ENCODE data around the gene CNTNAP2. TPM values are rescaled to one million over a fixed set of nuclear protein-coding genes. Genes with fewer than 3 reads are reported as not detected.

CNTNAP2 gene
- total and polyA plus RNA-seq, 11 donors, result 0.01 to 2.6 (median 0.31) TPM; not detected in 3

DNA sequence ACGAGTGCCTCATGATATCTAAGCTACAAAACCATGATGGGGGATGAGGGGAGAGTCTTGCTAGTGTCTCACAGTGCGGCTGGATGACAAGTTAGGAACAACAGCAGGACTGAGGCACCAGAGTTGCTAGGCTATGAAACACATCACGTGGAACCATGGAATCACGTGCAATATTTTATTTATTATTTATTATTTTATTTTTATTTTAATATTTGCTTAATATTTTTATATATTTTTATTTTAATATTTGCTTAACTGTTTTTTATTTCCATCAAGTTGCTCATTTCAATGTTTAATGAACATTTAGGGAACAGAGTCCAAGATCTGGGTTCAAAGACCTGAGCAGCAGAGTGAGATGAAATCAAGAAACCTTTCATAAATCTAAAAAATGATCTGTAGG, 614.6 kb downstream of the CNTNAP2 start:
- no peaks in the 10 kb centered on the region for H3K4me1 ChIP-seq
- H3K4me3 ChIP-seq, result no peak overlapping the region
- H3K27me3 ChIP-seq, result no peaks in the 10 kb centered on the region
- WGBS, 4 donors, result 80 to 83% (median 82%) methylated on average over 4 of the region's 4 CpGs
- H3K27ac ChIP-seq, result no peak overlapping the region
- no peaks in the 10 kb centered on the region for H3K9me3 ChIP-seq
- intact Hi-C loops (cut with DNase I), result no loop called here
- H3K36me3 ChIP-seq, result no peaks in the 10 kb centered on the region
- DNase-seq, result no peak
- ATAC-seq, result no peak
- TF ChIP-seq, protein P1, sequence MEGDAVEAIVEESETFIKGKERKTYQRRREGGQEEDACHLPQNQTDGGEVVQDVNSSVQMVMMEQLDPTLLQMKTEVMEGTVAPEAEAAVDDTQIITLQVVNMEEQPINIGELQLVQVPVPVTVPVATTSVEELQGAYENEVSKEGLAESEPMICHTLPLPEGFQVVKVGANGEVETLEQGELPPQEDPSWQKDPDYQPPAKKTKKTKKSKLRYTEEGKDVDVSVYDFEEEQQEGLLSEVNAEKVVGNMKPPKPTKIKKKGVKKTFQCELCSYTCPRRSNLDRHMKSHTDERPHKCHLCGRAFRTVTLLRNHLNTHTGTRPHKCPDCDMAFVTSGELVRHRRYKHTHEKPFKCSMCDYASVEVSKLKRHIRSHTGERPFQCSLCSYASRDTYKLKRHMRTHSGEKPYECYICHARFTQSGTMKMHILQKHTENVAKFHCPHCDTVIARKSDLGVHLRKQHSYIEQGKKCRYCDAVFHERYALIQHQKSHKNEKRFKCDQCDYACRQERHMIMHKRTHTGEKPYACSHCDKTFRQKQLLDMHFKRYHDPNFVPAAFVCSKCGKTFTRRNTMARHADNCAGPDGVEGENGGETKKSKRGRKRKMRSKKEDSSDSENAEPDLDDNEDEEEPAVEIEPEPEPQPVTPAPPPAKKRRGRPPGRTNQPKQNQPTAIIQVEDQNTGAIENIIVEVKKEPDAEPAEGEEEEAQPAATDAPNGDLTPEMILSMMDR (IDR thresholded peaks at IDR 0.05), result no peak
- TF ChIP-seq POLR2A (IDR thresholded peaks at IDR 0.05), result no peak

DNA sequence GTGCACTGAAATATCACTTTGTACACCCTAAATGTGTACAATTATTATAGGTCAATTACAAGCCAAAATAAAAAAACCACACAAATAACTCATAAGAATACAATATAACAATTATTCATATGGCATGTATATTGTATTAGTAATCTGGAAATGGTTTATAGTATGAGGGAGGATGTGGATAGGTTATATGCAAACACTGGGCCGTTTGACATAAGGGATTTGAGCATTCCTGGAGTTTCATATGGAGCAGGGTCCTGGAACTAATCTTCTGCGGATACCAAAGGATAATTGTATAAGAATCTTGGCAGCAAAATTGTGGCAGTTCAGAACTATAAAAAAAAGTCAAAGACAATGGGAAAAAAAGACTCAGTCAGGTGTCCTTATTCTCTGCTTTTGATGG, 619.4 kb downstream of the CNTNAP2 start:
- ATAC-seq (no peak), DNase-seq (no peak)
- intact Hi-C loops (cut with DNase I), result no loop called here

DNA sequence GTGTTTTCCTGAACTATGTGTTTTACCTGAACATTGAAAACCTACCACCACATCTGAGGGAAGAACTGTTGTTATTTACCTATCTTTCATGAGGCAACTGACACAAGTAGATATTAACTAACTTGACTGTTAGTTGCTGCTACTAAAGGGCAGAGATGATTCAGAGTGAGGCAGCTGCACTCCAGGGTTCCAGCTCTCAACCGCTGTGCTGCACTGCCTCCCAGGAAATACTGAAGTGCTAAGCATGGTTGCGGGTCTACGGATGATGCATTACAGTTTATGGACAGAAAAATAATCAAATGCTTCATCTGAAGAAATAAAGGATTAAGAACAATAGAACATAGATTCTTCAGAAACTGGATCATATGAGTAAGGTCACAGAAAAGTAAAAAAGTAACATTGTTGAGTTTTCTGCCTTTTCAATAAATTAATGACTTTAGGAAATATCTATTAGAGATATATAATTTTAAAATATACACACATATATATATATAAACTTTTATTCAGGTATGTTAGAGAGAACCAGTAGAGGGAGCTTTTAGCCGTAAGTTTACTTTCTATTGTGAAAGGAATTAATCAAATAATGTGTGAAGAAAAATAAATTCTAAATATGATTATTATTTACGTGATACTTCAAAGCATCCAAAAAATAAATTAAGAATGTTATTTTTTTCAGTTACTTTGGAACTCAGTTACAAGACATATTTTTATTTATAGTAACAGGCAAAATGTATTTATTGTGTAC, 620.0 kb downstream of the CNTNAP2 start:
- Histone ChIP-seq H3K27ac (no peak overlapping the region), H3K9me3 (peaks cover 0 to 39% (median 19%) of the 10 kb centered on the region in 12 donors), H3K27me3 (no peaks in the 10 kb centered on the region), H3K4me1 (no peaks in the 10 kb centered on the region), H3K36me3 (no peaks in the 10 kb centered on the region), H3K4me3 (no peak overlapping the region)
- ATAC-seq, result no peak
- no peak for DNase-seq
- TF ChIP-seq, protein P1 (IDR thresholded peaks at IDR 0.05), result peak in 2 of 12 donors; percentile 9 to 20
- TF ChIP-seq POLR2A (IDR thresholded peaks at IDR 0.05), result no peak
- intact Hi-C loops (cut with DNase I), result no loop called here
- WGBS, 4 donors, result 69 to 84% (median 79%) methylated on average over 5 of the region's 5 CpGs

More for the DNA sequence above, 619.4 kb downstream of the CNTNAP2 start:
- no peaks in the 10 kb centered on the region for H3K4me1 ChIP-seq
- H3K36me3 ChIP-seq, result no peaks in the 10 kb centered on the region
- H3K9me3 ChIP-seq, result peaks cover 0 to 33% (median 18%) of the 10 kb centered on the region in 12 donors
- no peak overlapping the region for H3K27ac ChIP-seq
- WGBS, 4 donors, result 63 to 71% (median 70%) methylated on average over 2 of the region's 2 CpGs
- no peak overlapping the region for H3K4me3 ChIP-seq
- TF ChIP-seq, protein P1 (IDR thresholded peaks at IDR 0.05), result no peak
- no peaks in the 10 kb centered on the region for H3K27me3 ChIP-seq

DNA sequence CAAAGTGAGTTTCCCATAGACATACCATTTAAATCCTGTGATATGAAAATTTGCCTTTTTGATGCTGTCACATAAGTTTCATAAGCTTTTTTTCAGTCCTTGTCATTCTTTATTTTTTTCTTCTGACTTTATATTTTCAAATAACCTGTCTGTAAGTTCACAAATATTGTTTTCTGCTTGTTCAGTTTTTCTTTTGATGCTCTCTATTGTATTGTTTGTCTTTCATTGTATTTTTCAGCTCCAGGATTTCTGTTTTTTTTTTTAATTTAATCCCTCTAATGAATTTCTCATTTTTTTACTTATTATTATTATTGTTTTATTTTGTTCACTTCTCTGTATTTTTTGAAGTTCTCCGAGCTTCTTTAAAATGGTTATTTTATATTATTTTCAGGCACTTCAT, 623.4 kb downstream of the CNTNAP2 start:
- ATAC-seq, result no peak
- Histone ChIP-seq H3K4me1 (no peaks in the 10 kb centered on the region), H3K36me3 (no peaks in the 10 kb centered on the region), H3K27ac (no peak overlapping the region), H3K27me3 (no peaks in the 10 kb centered on the region), H3K4me3 (no peak overlapping the region), H3K9me3 (peaks cover 0 to 43% (median 19%) of the 10 kb centered on the region in 12 donors)
- intact Hi-C loops (cut with DNase I), result no loop called here
- WGBS, 4 donors, result 90 to 96% (median 95%) methylated on average over 1 of the region's 1 CpG
- DNase-seq, result no peak
- TF ChIP-seq POLR2A (IDR thresholded peaks at IDR 0.05), result no peak
- TF ChIP-seq, protein P1 (IDR thresholded peaks at IDR 0.05), result no peak

Data from heart left ventricle (tissue), 16 donors.